HG02588 (cell line): ENCODE data around the gene MYO16.
"Not testable (repeated sequence)": the region's sequence is repeated elsewhere in the genome, so short reads cannot be mapped to it uniquely, and the experiment has no call there.

Source experiments
- ATAC-seq: cut with Tn5 transposase; IDR thresholded peaks from one replicate; pipeline ENCODE4 v1.9.1; 2021; ENCODE audit warnings: mild to moderate bottlenecking, moderate library complexity; ENCODE audit not compliant: unreplicated experiment

The MYO16 gene

GRCh38 chr13:109214393-109214792 is 585.0 kb downstream of the MYO16 start:
- no peak for ATAC-seq

DNA sequence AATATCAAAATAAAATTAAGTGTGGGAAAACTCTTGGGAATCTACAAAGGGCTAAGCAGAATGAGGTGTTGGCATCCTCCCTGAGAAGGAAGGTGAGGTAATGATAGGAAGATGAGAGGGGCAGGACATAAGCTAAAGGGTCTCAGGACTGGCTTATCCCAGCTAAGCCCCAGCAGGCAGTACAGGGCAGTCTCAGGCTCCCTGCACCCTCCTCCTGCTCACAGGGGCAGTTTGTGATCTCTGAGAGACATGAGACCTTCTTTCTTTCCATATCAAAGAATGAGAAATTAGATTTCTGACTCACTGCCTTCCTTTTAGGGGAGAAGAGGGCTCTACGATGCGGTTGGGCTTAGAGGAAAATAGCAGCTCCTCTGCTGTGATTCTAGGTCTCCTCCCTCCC is 586.0 kb downstream of the MYO16 start:
- no peak for ATAC-seq

DNA sequence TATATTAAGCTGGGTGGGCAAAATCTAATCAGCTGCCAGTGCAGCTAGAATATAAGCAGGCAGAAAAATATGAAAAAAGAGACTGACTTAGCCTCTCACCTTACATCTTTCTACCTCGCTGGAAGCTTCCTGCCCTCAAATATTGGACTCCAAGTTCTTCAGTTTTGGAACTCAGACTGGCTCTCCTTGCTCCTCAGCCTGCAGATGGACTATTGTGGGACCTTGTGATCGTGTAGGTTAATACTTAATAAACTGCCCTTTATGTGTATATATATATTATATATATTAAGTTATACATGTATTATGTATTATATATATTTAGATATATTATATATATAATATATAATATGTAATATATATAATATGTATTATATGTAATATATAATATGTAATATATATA is 588.1 kb downstream of the MYO16 start:
- ATAC-seq, result not testable (repeated sequence)

- no peak for ATAC-seq
Observed at GRCh38 chr13:109220631-109221030, 591.2 kb downstream of the MYO16 start.

DNA sequence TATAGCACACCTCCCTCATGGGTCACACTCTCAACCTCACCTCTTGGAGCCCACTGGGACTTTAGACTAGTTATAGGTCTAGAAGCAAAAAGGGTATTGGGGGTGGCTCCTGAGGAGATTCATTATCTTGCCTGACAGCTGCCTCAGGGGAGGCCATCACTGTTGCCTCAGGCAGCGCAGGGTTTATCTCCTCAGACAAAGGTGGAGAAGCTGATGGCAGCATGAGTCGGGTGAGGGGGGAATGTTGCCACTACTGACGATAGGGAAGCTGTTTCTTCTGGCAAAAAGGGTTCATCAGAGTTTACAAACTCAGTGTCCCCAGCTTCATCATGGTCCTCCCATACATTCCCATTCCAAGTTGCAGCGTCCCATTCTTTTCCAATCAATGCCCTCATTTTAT is 594.6 kb downstream of the MYO16 start:
- ATAC-seq, result no peak

GRCh38 chr13:109226631-109227030 is 597.2 kb downstream of the MYO16 start:
- ATAC-seq, result no peak

DNA sequence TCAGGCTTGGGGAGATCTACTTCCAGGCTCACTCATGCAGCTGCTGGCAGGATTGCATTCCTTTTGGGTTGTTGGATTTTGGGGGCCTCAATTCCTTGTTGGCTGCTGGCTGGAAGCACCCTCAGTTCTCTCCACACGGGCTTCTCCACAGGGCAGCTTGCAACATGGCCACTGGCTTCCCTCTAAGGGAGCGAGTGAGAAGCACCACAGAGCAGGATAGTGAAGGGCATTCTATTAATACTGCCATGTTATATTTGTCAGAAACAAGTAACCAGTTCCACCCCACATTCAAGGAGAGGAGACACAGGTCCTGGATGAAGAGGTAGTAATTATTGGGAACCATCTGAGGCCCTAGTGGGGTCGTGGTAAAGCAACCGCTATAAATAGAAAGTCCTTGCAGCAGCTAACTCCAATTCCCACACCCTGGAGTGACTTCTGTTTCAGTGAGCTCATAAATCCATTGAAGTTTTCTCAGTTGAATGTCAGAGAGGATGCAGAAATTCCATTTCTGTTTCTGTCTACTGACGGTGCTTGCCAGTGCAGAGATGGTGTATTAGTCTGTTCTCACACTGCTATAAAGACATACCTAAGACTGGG is 598.0 kb downstream of the MYO16 start:
- no peak for ATAC-seq

DNA sequence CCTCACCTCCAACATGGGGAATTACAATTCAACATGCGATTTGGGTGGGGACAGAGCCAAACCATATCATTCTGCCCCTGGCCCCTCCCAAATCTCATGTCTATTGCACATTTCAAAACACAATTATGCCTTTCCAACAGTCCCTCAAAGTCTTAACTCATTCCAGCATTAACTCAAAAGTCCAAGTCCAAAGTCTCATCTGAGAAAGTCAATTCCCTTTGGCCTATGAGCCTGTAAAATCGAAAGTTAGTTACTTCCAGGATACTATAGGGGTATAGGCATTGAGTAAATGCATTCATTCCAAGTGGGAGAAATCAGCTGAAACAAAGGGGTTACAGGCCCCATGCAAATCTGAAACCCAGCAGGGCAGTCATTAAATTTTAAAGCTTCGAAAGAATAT is 598.8 kb downstream of the MYO16 start:
- no peak for ATAC-seq

DNA sequence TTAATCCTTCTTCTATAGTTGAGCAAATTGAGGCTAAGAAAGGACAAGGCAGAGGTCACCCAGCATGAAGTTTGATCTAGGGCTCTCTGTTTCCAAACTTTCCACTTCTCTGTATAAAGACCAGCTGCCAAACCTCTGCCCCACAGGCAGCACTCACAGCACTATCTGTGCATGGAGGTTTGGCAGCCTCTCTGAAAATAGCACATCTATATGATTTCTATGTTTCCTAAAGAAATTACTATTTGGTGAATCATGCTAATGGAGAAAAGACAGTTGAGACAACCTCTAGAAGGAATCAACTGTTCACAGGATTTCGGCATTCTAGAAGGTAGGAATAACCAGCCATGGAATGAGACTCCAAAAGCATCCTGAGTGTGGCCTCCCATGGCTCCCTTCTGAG is 602.5 kb downstream of the MYO16 start:
- ATAC-seq, result no peak

- ATAC-seq, result no peak
Observed at GRCh38 chr13:109233293-109233692, 603.9 kb downstream of the MYO16 start.

- ATAC-seq, result no peak
Observed at GRCh38 chr13:109235901-109236300, 606.5 kb downstream of the MYO16 start.

DNA sequence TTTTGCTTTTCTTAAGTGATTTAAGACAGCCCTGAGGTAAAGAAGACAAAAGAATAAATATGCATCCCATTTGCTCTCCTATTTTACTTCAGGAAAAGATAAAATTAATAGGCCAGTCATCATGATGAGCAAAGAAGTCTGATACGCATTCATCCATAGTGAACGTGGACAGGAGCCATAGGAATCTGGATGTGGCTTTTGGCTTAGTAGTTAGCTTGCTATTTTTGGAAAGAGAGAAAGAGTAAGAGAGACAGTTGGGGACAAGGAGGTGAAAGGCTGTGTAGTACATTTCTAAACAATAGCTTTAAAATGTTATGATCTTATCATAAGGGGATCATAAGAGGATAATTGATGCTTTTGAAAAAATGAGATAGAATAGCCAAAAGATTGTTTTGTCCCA is 611.7 kb downstream of the MYO16 start:
- ATAC-seq, result no peak

DNA sequence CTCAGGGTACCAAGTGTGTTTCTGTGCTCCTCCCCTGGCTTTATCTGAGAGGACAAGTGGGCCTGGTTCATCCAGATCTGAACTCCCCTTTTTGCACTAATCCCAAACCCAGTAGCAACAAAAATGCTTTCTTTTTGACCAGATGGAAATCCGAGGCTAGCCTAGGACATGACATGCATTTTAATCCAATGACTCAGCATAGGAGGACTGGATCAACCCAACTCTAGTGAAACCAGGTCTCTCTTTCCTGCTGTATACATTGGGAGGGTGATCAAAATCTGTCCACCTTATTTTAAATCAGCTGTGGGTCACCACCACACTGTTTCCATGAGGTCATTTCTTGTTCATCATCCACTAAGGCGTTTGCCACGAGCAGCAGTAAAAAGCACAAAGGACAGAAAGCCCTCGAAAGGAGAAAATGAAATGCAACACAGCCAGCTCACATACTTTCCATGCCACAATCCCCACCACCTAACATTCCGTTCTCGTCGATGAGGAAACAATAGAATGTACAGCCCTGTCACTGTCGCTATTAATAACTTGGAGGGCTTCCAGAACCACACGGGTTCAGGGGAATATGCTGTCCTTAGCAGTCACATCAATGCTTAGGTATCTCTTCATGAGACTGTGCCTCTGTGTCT is 614.0 kb downstream of the MYO16 start:
- no peak for ATAC-seq

DNA sequence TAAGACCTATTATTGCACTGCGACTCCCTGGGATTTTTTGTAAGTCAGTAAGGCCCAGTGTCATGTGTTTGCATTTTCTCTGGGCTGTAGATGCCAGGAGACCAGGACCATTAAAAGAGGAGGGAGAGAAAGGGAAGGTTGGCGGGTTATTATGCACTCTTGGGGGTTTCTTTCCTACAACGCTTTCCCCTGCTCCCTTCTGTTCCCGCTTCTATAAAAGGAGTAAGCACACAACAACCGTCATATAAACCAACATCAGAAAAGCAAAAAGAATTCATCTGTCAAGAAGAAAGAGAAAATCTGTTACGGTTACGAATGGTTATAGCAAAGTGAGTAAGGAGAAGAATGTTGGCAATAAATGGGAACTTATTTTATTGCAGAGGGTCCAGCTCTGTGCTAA is 615.2 kb downstream of the MYO16 start:
- no peak for ATAC-seq

- ATAC-seq, result no peak
Observed at GRCh38 chr13:109246001-109246400, 616.6 kb downstream of the MYO16 start.

DNA sequence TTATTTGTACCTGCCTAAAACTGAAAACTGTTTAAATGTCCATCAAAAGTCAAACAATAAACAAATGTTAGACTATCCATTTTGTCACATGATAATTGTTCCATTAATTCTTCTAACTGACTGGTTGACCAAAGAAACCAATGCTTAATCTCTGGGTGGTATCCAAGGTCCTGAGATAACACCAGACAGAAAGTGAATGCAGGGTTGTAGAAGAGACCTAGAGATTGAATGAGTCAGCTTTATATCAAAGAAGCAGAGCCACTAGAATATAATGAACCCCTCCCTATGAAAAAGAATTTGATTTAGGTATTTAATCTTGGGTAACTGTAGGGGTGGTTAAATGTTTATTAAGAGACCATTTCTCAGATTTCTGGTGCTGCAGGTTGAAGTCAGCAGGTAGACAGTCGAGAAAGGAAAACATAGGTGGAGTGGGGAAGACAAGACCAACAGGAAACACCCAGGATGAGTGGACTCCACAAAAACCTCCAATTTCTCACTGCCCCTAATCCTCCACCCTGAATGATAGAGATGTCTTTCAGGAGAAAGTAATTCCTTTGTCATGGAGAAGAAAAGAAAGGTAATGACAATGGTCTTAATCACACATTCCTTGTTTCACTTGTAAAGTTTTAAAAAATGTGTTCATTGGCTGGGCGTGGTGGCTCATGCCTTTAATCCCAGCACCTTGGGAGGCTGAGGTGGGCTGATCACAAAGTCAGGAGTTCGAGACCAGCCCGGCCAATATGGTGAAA is 620.5 kb downstream of the MYO16 start:
- no peak for ATAC-seq

- ATAC-seq, result no peak
Observed at GRCh38 chr13:109251956-109252355, 622.5 kb downstream of the MYO16 start.

- ATAC-seq, result no peak
Observed at GRCh38 chr13:109253316-109253715, 623.9 kb downstream of the MYO16 start.

GRCh38 chr13:109254274-109254673 is 624.9 kb downstream of the MYO16 start:
- ATAC-seq, result no peak

DNA sequence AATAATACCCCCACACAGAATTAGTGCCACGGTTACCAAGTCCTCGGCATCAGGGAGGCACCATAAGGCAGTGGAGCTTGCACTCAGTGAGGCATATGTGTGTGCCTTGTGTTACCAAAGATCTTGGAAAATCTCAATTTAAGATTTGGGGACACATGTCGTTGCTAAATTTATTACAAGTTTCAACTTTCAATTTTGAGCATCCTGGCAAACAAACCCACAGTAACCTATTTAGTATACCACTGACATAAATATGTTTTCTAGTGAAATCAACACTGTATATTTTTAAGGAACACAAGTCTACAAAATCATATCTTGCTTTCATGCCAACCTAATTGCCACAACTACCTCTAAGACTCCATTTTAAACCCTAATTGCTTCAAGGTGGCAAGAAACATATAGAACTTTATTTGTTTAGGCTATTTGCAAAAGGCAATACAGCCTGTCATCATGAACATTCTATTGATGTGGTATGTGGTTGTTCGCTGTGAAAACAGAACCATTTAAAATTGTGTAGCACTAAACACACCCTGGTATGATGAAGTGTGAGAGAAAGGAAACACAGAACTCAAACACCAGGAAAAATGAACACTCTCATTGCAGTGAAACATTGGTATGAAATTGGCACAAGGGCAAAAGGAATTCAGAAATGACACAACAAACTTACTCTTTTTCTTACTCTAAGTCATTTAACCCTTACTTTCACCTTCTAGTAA is 625.9 kb downstream of the MYO16 start:
- ATAC-seq, result no peak

- no peak for ATAC-seq
Observed at GRCh38 chr13:109256866-109257760, 627.7 kb downstream of the MYO16 start.
